ENCODE measurements around the gene ZNF276.

- no peak for TF ChIP-seq FOXK2 (IDR thresholded peaks at IDR 0.05)
- no peak for TF ChIP-seq FOXM1 (IDR thresholded peaks at IDR 0.05; ENCODE audit: borderline replicate concordance)
- TF ChIP-seq L3MBTL2 (conservative IDR thresholded peaks at IDR 0.05): no peak
- no peak for TF ChIP-seq FOXA1 (IDR thresholded peaks at IDR 0.05)
- no peak for TF ChIP-seq BHLHE40 (IDR thresholded peaks at IDR 0.05; ENCODE audit: borderline replicate concordance)
- TF ChIP-seq PKNOX1 (IDR thresholded peaks at IDR 0.05): no peak
- TF ChIP-seq ZNF384 (IDR thresholded peaks at IDR 0.05): no peak
- TF ChIP-seq TARDBP (IDR thresholded peaks at IDR 0.05): no peak
- no peak for TF ChIP-seq CTBP1 (IDR thresholded peaks at IDR 0.05; ENCODE audit: borderline replicate concordance)
- TF ChIP-seq SP1 (IDR thresholded peaks at IDR 0.05): no peak
- no peak for TF ChIP-seq NFRKB (IDR thresholded peaks at IDR 0.05)
- no peak for TF ChIP-seq LEF1 (IDR thresholded peaks at IDR 0.05; ENCODE audit: borderline replicate concordance)
- no peak for TF ChIP-seq HDGF (IDR thresholded peaks at IDR 0.05; ENCODE audit: borderline replicate concordance)
- TF ChIP-seq ELF4 (IDR thresholded peaks at IDR 0.05): no peak
Observed at GRCh38 chr16:89689142-89689541, 32.2 kb upstream of the ZNF276 start.

Measured in HEK293T (cell line).